Measurements from ENCODE around the gene CDCA7L.
"Not testable (repeated sequence)": the region's sequence is repeated elsewhere in the genome, so short reads cannot be mapped to it uniquely, and the experiment has no call there.

CDCA7L gene

GRCh38 chr7:21903020-21903786 lies 42.5 kb downstream of the CDCA7L start:
- no peak for DNase-seq

DNA sequence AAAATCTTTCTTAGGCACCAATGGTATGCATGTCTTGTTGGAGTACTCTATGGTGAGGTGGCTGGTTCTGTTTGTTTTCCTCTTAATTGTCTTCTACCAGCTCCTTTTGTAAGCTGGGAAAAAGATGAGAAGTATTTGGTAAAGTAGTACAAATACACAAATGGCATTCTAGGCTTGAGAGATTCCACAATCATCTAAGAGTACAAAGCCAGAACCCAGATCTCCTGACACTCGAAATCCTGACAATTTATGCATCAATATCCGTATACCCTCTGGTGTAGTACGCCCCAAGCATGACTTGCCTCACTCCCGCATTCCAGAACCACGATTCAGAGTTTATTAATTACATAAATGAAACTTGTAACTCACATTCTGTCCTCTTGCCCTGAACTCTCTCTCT lies 43.5 kb downstream of the CDCA7L start:
- DNase-seq = no peak

- DNase-seq = no peak
These were observed 47.3 kb downstream of the CDCA7L start for GRCh38 chr7:21898265-21898930.

DNA sequence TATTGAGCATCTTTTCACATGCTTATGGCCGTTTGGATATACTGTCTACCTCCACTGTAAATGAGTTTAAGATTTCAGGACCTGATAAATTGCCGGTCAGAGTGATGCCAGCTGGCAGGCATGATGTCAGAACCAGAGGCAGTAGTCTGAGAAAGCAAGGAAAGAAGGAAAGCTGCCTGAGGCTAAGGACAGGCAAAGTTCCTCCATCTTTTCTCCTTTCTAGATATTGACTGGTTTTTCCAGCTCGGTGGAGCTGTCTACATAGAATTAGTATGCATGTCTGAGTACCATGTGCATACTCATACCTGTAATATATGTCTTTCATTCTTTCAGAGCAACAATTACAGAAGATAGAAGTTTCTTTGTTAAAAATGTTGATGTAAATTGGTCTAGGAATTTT lies 52.3 kb downstream of the CDCA7L start:
- DNase-seq = no peak

- no peak for DNase-seq
These were observed 54.4 kb downstream of the CDCA7L start for GRCh38 chr7:21891291-21891690.

DNA sequence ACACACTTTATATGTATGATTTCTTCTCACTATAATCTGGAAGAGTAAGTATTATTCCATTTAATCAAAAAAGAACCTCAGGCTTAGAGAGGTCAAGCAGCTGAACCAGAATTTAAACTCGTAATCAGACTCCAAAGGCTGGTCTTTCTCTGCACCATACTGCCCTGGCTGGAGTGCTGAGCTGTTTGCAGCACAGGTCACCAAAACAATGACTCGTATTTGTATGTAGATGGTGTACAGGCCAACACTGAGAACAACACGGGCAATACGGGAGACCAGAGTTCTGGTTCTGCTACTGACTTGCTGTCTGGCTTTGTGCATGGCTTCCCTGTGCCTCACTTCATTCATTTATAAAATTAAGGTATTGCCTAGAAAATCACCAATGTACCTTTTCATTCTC lies 57.9 kb downstream of the CDCA7L start:
- no peak for DNase-seq

DNA sequence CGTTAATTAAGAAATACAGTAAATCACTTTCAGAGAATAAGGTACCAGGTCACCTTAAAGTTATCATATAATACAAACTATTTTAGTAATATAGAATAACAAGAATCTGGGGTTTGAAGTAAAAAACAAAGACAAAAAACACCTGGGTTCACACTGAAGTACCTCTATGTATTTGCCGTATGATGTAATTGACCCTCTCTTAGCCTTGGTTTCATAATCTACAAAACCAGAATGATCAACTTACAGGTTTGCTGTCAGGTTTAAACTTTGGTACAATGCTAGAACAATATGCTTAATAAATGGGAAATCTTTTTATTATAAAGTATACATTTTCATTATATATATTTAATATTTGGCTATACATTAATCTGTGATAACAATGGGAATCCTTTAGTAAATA lies 58.3 kb downstream of the CDCA7L start:
- no peak for DNase-seq

DNA sequence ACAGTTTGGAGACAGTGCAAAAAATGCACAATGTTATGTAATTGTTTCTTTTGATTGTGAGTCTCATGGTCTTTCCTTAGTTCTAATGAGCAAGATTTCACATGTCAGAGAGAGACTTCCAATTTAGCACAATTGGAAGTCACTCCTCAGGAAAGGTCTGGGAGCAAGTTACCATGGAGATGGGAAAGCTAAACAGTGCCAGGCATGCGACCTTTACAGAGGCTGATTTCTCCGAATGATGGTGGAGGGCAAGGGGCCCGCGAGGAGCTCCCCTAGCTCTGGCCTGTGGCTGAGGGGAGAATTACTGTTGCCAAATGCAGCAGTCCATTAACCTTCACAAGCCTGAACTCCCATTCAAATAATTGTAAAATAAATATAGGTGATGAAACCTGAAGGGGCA lies 59.3 kb downstream of the CDCA7L start:
- DNase-seq = no peak

DNA sequence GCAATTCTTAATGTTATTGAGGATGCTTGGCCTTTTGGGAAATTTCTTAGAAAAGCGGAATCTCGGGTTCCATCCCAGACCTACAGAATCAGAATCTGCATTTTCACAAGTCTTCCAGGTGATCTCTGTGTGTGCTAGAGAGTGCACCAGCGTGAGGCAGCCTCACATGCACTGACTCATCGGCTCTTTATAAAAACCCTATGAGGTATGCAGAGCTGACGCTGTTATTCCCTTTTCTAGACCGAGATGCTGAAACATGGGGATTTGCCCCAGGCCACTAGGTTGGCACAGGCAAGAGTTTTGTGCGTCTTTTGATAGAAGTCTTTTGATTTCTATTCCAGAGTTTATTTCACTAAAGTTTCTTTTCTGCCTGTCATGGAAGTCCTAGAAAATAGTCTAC lies 61.2 kb downstream of the CDCA7L start:
- DNase-seq = no peak

DNA sequence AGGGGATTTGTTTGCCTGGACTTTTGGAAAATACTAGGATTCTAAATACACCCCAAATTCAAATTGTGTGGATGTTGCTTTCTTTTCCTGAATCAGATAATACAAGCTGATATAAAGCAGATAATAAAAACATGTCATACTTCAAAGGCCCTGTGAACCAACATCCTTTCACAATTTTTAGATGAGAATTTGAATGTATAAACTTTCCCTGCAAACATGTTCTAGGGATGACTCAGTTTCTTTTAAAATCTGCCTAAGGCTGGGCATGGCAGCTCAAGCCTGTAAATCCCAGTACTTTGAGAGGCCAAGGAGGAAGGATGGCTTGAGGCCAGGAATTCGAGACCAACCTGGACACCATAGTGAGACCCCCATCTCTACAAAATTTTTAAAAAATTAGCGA lies 62.2 kb downstream of the CDCA7L start:
- DNase-seq = not testable (repeated sequence)

- no peak for DNase-seq
These were observed 62.6 kb downstream of the CDCA7L start for GRCh38 chr7:21883069-21883468.

GRCh38 chr7:21869785-21870402 lies 75.8 kb downstream of the CDCA7L start:
- DNase-seq = no peak

DNA sequence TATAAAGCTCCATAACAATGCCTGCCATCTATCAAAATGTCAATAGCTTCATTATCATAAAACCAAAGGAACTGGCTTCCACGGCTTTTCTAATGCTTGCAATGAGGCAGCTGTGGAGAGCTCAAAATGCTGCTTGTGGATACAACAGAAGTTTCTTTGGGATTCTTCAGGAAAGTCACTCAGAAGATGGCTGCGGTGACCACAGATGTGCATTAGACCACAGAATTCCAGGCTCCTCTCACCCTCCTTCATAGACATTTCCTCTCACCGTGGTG lies 77.2 kb downstream of the CDCA7L start:
- no peak for DNase-seq

DNA sequence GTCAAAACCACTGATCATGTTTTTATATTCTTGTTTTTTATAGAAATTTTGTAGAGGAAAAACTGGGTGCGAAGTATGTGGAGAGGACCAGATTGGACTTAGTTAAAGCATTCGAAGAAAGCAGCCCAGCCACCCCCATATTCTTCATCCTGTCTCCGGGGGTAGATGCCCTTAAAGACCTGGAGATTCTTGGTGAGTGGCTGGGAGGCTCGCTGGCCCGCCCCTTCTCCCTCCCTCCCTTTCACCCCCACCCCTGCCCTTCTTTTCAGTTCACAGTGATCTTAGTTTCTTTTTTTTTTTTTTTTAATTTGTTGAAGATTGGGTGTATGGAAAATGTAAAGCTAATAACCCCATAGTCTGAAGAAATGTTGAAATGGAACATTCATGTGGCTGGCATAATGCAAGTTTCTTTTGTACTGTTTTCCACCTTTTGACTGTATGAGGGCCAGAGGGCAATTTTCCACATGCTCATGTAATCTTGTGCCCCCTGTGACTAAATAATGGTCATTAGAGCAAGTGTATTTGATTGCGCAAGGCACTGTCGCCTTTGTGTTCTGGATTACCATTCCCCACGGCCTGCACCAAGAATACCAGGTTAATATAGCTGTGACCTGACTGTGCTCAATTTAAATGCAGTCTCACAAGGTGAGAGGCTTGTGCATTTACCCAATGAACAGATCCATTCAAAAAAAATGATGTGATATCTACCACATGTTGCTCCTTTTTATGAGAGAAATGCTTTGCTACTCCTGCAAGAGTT lies 77.7 kb downstream of the CDCA7L start:
- DNase-seq = no peak

- no peak for DNase-seq
These were observed 78.5 kb downstream of the CDCA7L start for GRCh38 chr7:21867226-21867625.

DNA sequence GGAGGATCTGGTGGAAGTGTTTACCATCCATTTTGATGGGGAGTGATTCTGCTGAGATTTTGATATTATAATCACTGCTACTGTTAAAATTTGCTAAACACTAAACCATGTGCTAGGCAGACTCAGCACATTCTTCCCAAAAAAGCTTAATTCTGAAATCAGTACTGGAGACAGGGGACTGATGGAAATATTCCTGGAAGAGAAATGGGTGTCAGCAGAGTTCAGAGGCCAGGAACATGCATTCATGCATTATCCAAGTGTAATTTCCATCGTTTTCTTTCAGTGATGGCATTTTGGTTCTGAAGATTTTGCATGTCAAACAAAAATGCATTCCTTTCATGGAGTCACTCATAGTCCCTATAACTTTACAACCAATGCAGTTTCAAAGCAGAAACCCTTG lies 79.0 kb downstream of the CDCA7L start:
- DNase-seq = no peak

GRCh38 chr7:21865631-21866204 lies 80.0 kb downstream of the CDCA7L start:
- DNase-seq = not testable (repeated sequence)

GRCh38 chr7:21851559-21851967 lies 94.1 kb downstream of the CDCA7L start:
- DNase-seq = no peak
